ENCODE data around the gene POLDIP2. TPM values are rescaled to one million over a fixed set of nuclear protein-coding genes. Genes with fewer than 3 reads are reported as not detected.
A peak's percentile ranks its signal among the peaks of the same experiment; 100 is the strongest.

POLDIP2 gene
- total and polyA plus RNA-seq, 10 of the 15 experiments (the other 5 are each of a cell fraction or from before 2014, with no cell fraction given): 22.8 to 196 (median 121) TPM

- SMC1A ChIA-PET (ENCODE audit: uncharacterized antibody, unreplicated experiment): interaction anchor here (1.2 to 1.5 kb wide), 2 partner anchors 46 to 113 kb away, joined by 3 to 5 read pairs; no protein-coding TSS in a partner anchor
- RAD21 ChIA-PET (ENCODE audit: unreplicated experiment): no interaction called here
- in situ Hi-C loops (cut with MboI): loop anchor here (10.0 kb wide), 1 partner anchor 174 kb away; no protein-coding TSS in a partner anchor
- H2AFZ ChIP-seq (ENCODE audit: control insufficient read depth, low read depth, low read length): peak overlapping the region; percentile 65; the same call in 1 of the 2 replicates
- POLR2A ChIA-PET: interaction anchor here (1.2 kb wide), 1 partner anchor 238 kb away, joined by 3 read pairs; no protein-coding TSS in a partner anchor
- H3K36me3 ChIP-seq (ENCODE audit: control insufficient read depth in 2 of 2, insufficient read depth in 2 of 2, low read length in 1 of 2): no peaks in the 10 kb centered on the region
- DNase-seq (ENCODE audit: low read depth, low spot score) (no peak), ATAC-seq (no peak), FAIRE-seq (no peak)
- peak overlapping the region; percentile 93; the same call in 1 of the 2 replicates for H3K4me2 ChIP-seq (ENCODE audit: control insufficient read depth, insufficient read depth)
- no peak overlapping the region for H3K9ac ChIP-seq (ENCODE audit: control insufficient read depth, insufficient read depth, low read length)
- WGBS (ENCODE audit: insufficient coverage, insufficient replicate concordance, low lambda C conversion rate, missing lambda C conversion rate): 100% methylated on average over 1 of the region's 1 CpG
- no TSS peak for BruUV-seq (replicated peaks)
- H3K4me1 ChIP-seq (ENCODE audit: control insufficient read depth, insufficient read depth, low read length): peaks cover 7% of the 10 kb centered on the region
- H3K27me3 ChIP-seq (replicated peaks in 1 of 2; ENCODE audit: control insufficient read depth in 2 of 2, insufficient read depth in 2 of 2, low read length in 1 of 2): no peaks in the 10 kb centered on the region
- TF ChIP-seq RELA (IDR thresholded peaks at IDR 0.05; ENCODE audit: borderline replicate concordance, partially characterized antibody) (no peak), KAT2A (conservative IDR thresholded peaks at IDR 0.05; ENCODE audit: control insufficient read depth, low read depth, low read length) (no peak), ZNF24 (IDR thresholded peaks at IDR 0.05) (no peak), PAX5 (IDR thresholded peaks at IDR 0.05; ENCODE audit: borderline replicate concordance, low read depth, low read length) (no peak)
- no peak overlapping the region for H3K27ac ChIP-seq (ENCODE audit: control insufficient read depth, insufficient read depth)
- peaks cover 2% of the 10 kb centered on the region; the same call in 1 of the 2 replicates for H3K79me2 ChIP-seq (ENCODE audit: control insufficient read depth, insufficient read depth, low read length)
- intact Hi-C loops (cut with micrococcal nuclease; ENCODE audit: unreplicated experiment): loop anchor here (10.0 kb wide), 2 partner anchors 64 to 174 kb away; no protein-coding TSS in a partner anchor
- CTCF ChIA-PET: interaction anchor here (0.6 to 1.7 kb wide), 2 partner anchors 46 to 351 kb away, joined by 3 to 5 read pairs; no protein-coding TSS in a partner anchor
- no peaks in the 10 kb centered on the region for H3K9me3 ChIP-seq (replicated peaks; ENCODE audit: control insufficient read depth, insufficient read depth, low read length)
- H4K20me1 ChIP-seq (ENCODE audit: control insufficient read depth, insufficient read depth): peaks cover 3% of the 10 kb centered on the region; the same call in 1 of the 2 replicates
- peak overlapping the region; percentile 9; the same call in 1 of the 2 replicates for H3K4me3 ChIP-seq
Measured at GRCh38 chr17:28370744-28371103, 13.4 kb upstream of the POLDIP2 start.

DNA sequence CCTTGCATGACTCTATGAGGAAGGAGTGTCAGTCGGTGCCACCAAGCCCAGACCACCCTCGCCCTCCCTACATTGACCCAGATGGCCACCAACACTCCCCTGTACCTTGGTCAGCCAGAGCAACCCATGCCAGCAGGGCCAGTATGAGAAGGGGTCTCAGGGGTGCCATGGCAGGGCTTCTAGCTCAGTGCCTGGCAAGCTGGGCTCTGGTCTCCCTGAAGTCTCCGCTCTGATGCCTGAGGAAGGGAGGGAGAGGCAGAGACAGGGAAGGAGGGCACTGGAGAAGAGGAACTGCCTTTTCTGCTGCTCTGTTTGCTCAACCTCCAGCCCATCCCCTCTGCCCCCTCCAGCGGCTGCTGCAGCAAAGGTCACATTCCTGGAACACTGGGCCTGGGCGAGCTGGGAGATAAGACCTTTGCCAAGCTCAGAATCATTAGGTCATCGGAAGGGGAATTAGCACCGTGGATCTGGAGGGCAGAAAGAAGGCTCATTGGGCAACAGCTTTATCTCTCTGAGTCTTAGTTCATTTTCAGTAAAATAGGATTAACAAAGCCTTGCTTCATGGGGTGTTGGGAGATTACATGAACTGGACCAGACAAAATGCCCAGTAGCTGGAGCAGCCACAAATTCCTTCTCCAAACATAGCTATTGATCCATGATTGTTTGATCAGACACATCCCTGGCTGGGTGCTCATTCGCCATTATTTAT lies 12.9 kb upstream of the POLDIP2 start, which contains the start of gene VTN:
Gene VTN, minus strand, starts transcription at position 273 of the 709 bp plus-strand sequence. Its CDS starts 104 bp downstream, at position 169.
- no peaks in the 10 kb centered on the region for H3K36me3 ChIP-seq (ENCODE audit: control insufficient read depth in 2 of 2, insufficient read depth in 2 of 2, low read length in 1 of 2)
- BruUV-seq (replicated peaks): no TSS peak
- H2AFZ ChIP-seq (ENCODE audit: control insufficient read depth, low read depth, low read length): peak within 1 kb of the TSS; percentile 65
- H3K27me3 ChIP-seq (replicated peaks in 1 of 2; ENCODE audit: control insufficient read depth in 2 of 2, insufficient read depth in 2 of 2, low read length in 1 of 2): no peaks in the 10 kb centered on the region
- ATAC-seq: no peak
- ChIA-PET RAD21 (ENCODE audit: unreplicated experiment) (no interaction called here), POLR2A (interaction anchor here (0.5 to 2.1 kb wide), 3 partner anchors 13 to 238 kb away, joined by 3 to 8 read pairs (median 4); partner anchors contain the start of gene POLDIP2), CTCF (interaction anchor here (0.6 to 1.2 kb wide), 2 partner anchors 46 to 350 kb away, joined by 3 to 4 read pairs; no protein-coding TSS in a partner anchor), SMC1A (ENCODE audit: uncharacterized antibody, unreplicated experiment) (interaction anchor here (1.2 to 1.5 kb wide), 2 partner anchors 47 to 113 kb away, joined by 3 to 5 read pairs; no protein-coding TSS in a partner anchor)
- H3K4me2 ChIP-seq (ENCODE audit: control insufficient read depth, insufficient read depth): peak within 1 kb of the TSS; percentile 93
- H3K79me2 ChIP-seq (ENCODE audit: control insufficient read depth, insufficient read depth, low read length): peaks cover 2% of the 10 kb centered on the region; the same call in 1 of the 2 replicates
- 58% methylated on average over 8 of the region's 8 CpGs for WGBS (ENCODE audit: insufficient coverage, insufficient replicate concordance, low lambda C conversion rate, missing lambda C conversion rate)
- peak within 1 kb of the TSS; percentile 9; the same call in 1 of the 2 replicates for H3K4me3 ChIP-seq
- intact Hi-C loops (cut with micrococcal nuclease; ENCODE audit: unreplicated experiment): loop anchor here (10.0 kb wide), 2 partner anchors 65 to 175 kb away; no protein-coding TSS in a partner anchor
- no peak for DNase-seq (ENCODE audit: low read depth, low spot score)
- H3K27ac ChIP-seq (ENCODE audit: control insufficient read depth, insufficient read depth): no peak within 1 kb of the TSS
- FAIRE-seq: no peak
- H4K20me1 ChIP-seq (ENCODE audit: control insufficient read depth, insufficient read depth): peaks cover 3% of the 10 kb centered on the region; the same call in 1 of the 2 replicates
- H3K4me1 ChIP-seq (ENCODE audit: control insufficient read depth, insufficient read depth, low read length): peaks cover 7% of the 10 kb centered on the region
- H3K9me3 ChIP-seq (replicated peaks; ENCODE audit: control insufficient read depth, insufficient read depth, low read length): no peaks in the 10 kb centered on the region
- no peak for TF ChIP-seq HDAC2 (IDR thresholded peaks at IDR 0.05)
- TF ChIP-seq POLR2A (IDR thresholded peaks at IDR 0.05; ENCODE audit: low read depth, low read length): 0 out of 2 replicates have a peak, but pooled peaks have one; percentile 24
- no peak for TF ChIP-seq GABPA (IDR thresholded peaks at IDR 0.05; ENCODE audit: low read depth)
- in situ Hi-C loops (cut with MboI): loop anchor here (10.0 kb wide), 1 partner anchor 175 kb away; no protein-coding TSS in a partner anchor
- H3K9ac ChIP-seq (ENCODE audit: control insufficient read depth, insufficient read depth, low read length): no peak within 1 kb of the TSS

Data from GM12878 (cell line).